GM12878 (cell line): ENCODE data around the gene NUP210L. TPM values are rescaled to one million over a fixed set of nuclear protein-coding genes. Genes with fewer than 3 reads are reported as not detected.

Source experiments
- BMI1 ChIP-seq: fragments of 450-650 bp; IDR thresholded peaks from 2 replicates; pipeline ENCODE4 v1.6.1; 2016; ENCODE audit warnings: mild to moderate bottlenecking, moderate library complexity, borderline replicate concordance
- CEBPB ChIP-seq, 2 experiments: fragments of 150-350 bp in 1 of 2; IDR thresholded peaks; 2 replicates each; pipeline ENCODE4 v1.6.1; 2012 to 2014; ENCODE audit warnings: low read depth in 2 of 2, low read length in 2 of 2, borderline replicate concordance in 1 of 2, inconsistent platforms in 1 of 2
- FOS ChIP-seq: IDR thresholded peaks from 3 replicates; pipeline ENCODE4 v1.6.1; 2011; ENCODE audit warnings: borderline replicate concordance; ENCODE audit not compliant: insufficient read length; ENCODE audit errors: extremely low read depth
- FOXK2 ChIP-seq: fragments of 450-650 bp; IDR thresholded peaks from 2 replicates; pipeline ENCODE4 v1.6.1; 2017; ENCODE audit warnings: mild to moderate bottlenecking, moderate library complexity
- IRF4 ChIP-seq: IDR thresholded peaks from 2 replicates; pipeline ENCODE4 v1.6.1; 2011; ENCODE audit warnings: low read depth, low read length
- JUND ChIP-seq: IDR thresholded peaks from 2 replicates; pipeline ENCODE4 v1.6.1; 2012; ENCODE audit warnings: low read depth, mild to moderate bottlenecking, low read length, improper control_type of control experiment, moderate library complexity
- MYB ChIP-seq: fragments of 150-350 bp; IDR thresholded peaks from 2 replicates; pipeline ENCODE4 v1.6.1; 2014; ENCODE audit warnings: mild to moderate bottlenecking, low read depth, low read length, borderline replicate concordance
- NR2C1 ChIP-seq: fragments of 450-650 bp; IDR thresholded peaks from 2 replicates; pipeline ENCODE4 v1.6.1; 2017; ENCODE audit warnings: antibody characterized with exemption, mild to moderate bottlenecking, moderate library complexity
- POLR2AphosphoS5 ChIP-seq: IDR thresholded peaks from 2 replicates; pipeline ENCODE4 v1.6.1; 2011; ENCODE audit warnings: mild to moderate bottlenecking, low read length, inconsistent platforms
- RFX5 ChIP-seq: IDR thresholded peaks from 2 replicates; pipeline ENCODE4 v1.6.1; 2011; ENCODE audit warnings: low read depth, low read length, improper control_type of control experiment
- SIN3A ChIP-seq: IDR thresholded peaks from 2 replicates; pipeline ENCODE4 v1.6.1; 2012; ENCODE audit warnings: low read depth, low read length, improper control_type of control experiment
- SRF ChIP-seq, 2 experiments: IDR thresholded peaks; 2 replicates each; pipeline ENCODE4 v1.6.1; 2011; ENCODE audit warnings: low read depth in 2 of 2, low read length in 2 of 2, mild to moderate bottlenecking in 1 of 2, moderate library complexity in 1 of 2
- ZNF217 ChIP-seq: fragments of 450-650 bp; IDR thresholded peaks from 2 replicates; pipeline ENCODE4 v1.6.1; 2017; ENCODE audit warnings: antibody characterized with exemption, mild to moderate bottlenecking
- ZNF274 ChIP-seq: IDR thresholded peaks from one replicate; pipeline ENCODE4 v1.8.0; 2011; ENCODE audit not compliant: insufficient read length, insufficient read depth
- ZNF592 ChIP-seq: fragments of 450-650 bp; IDR thresholded peaks from 2 replicates; pipeline ENCODE4 v1.6.1; 2017; ENCODE audit warnings: mild to moderate bottlenecking, moderate library complexity
- polyA plus RNA-seq, 11 experiments: library from polyadenylated mRNA; depleted of rRNA in 4 of 11; unstranded in 6 of 11; stranded (reverse) in 5 of 11; fragments of >200 nt; fragmentation: Nextera tagmentation in 4 of 11; fragmentation: Illumina TruSeq in 1 of 11; extraction: Ambion mirVana in 4 of 11; extraction: Trizol in 1 of 11; gene quantifications; 1 replicate in 1 of 11; 2 replicates in 10 of 11; pipeline versions ENCODE4 v1.2.1 to v1.2.3, GENCODE V29; 2011 to 2016; ENCODE audit warnings: inconsistent platforms in 2 of 11, missing spikeins in 2 of 11, low read depth in 1 of 11
- total RNA-seq, 4 experiments: library from RNA; depleted of rRNA in 3 of 4; stranded (reverse); fragments of >200 nt in 3 of 4; fragmentation: Illumina TruSeq in 1 of 4; extraction: Trizol in 1 of 4; gene quantifications; 2 replicates each; pipeline versions ENCODE4 v1.2.1 to v1.2.3, GENCODE V29; 2013 to 2021
- TF ChIP-seq, protein P1 (sequence below): IDR thresholded peaks from 2 replicates; pipeline ENCODE4 v1.6.1; 2011; ENCODE audit warnings: borderline replicate concordance, low read depth, mild to moderate bottlenecking, moderate library complexity, mixed read lengths, low read length; ENCODE audit not compliant: insufficient read depth; ENCODE audit errors: extremely low read length
- TF ChIP-seq, protein P2 (sequence below): fragments of 450-650 bp; IDR thresholded peaks from 2 replicates; pipeline ENCODE4 v1.6.1; 2016; ENCODE audit warnings: mild to moderate bottlenecking, moderate library complexity, borderline replicate concordance
- TF ChIP-seq, protein P3 (sequence below): IDR thresholded peaks from 2 replicates; pipeline ENCODE4 v1.6.1; 2011; ENCODE audit warnings: low read depth, mild to moderate bottlenecking, low read length, moderate library complexity, borderline replicate concordance; ENCODE audit errors: extremely low read depth

NUP210L gene
- total and polyA plus RNA-seq, 10 of the 15 experiments (the other 5 are each of a cell fraction or from before 2014, with no cell fraction given), result 0.04 to 0.08 (median 0.07) TPM; not detected in 7

DNA sequence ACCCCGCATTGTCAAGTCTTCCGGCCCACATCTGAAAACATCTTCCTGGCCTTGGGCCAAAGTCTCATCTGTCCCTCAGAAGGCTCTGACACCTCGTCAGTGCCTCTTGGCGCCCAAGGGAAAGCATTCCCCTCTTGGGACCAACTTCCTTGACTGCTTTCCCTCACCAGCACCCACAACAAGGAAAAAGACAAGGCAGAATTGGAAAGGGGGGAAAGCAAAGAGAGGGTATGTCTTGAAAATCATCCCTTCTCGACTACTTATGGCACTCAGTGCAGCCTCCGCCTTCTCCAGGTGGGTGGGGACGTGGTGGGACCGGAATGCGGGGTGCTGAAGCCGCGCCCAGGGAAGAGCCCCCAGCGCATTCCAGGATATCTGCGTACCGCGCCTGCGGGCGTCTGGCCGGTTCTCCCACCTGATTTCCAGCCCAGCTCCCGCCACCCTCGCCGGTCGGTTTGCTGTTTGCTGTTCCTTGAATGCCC is 191.0 kb downstream of the NUP210L start (continued):
- no peak for TF ChIP-seq ZNF592
- TF ChIP-seq POLR2AphosphoS5, result no peak; the same call in 1 of the 2 replicates
- TF ChIP-seq NR2C1, result no peak
- TF ChIP-seq RFX5, result no peak
- TF ChIP-seq, protein P1, sequence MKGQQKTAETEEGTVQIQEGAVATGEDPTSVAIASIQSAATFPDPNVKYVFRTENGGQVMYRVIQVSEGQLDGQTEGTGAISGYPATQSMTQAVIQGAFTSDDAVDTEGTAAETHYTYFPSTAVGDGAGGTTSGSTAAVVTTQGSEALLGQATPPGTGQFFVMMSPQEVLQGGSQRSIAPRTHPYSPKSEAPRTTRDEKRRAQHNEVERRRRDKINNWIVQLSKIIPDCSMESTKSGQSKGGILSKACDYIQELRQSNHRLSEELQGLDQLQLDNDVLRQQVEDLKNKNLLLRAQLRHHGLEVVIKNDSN, result no peak
- no peak for TF ChIP-seq SIN3A
- TF ChIP-seq FOS, result no peak
- no peak for TF ChIP-seq JUND
- TF ChIP-seq BMI1, result no peak
- TF ChIP-seq, protein P2, sequence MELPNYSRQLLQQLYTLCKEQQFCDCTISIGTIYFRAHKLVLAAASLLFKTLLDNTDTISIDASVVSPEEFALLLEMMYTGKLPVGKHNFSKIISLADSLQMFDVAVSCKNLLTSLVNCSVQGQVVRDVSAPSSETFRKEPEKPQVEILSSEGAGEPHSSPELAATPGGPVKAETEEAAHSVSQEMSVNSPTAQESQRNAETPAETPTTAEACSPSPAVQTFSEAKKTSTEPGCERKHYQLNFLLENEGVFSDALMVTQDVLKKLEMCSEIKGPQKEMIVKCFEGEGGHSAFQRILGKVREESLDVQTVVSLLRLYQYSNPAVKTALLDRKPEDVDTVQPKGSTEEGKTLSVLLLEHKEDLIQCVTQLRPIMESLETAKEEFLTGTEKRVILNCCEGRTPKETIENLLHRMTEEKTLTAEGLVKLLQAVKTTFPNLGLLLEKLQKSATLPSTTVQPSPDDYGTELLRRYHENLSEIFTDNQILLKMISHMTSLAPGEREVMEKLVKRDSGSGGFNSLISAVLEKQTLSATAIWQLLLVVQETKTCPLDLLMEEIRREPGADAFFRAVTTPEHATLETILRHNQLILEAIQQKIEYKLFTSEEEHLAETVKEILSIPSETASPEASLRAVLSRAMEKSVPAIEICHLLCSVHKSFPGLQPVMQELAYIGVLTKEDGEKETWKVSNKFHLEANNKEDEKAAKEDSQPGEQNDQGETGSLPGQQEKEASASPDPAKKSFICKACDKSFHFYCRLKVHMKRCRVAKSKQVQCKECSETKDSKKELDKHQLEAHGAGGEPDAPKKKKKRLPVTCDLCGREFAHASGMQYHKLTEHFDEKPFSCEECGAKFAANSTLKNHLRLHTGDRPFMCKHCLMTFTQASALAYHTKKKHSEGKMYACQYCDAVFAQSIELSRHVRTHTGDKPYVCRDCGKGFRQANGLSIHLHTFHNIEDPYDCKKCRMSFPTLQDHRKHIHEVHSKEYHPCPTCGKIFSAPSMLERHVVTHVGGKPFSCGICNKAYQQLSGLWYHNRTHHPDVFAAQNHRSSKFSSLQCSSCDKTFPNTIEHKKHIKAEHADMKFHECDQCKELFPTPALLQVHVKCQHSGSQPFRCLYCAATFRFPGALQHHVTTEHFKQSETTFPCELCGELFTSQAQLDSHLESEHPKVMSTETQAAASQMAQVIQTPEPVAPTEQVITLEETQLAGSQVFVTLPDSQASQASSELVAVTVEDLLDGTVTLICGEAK, result 0 out of 2 replicates have a peak, but pooled peaks have one; percentile 2
- TF ChIP-seq FOXK2, result no peak
- TF ChIP-seq ZNF274, result no peak
- no peak for TF ChIP-seq CEBPB (IDR thresholded peaks at IDR 0.05; ENCODE audit: borderline replicate concordance in 1 of 2, low read depth in 2 of 2, low read length in 2 of 2)
- TF ChIP-seq SRF (IDR thresholded peaks at IDR 0.05; ENCODE audit: low read depth in 2 of 2, low read length in 2 of 2), result no peak
- no peak for TF ChIP-seq IRF4
- no peak for TF ChIP-seq ZNF217
- TF ChIP-seq MYB, result no peak
- TF ChIP-seq, protein P3, sequence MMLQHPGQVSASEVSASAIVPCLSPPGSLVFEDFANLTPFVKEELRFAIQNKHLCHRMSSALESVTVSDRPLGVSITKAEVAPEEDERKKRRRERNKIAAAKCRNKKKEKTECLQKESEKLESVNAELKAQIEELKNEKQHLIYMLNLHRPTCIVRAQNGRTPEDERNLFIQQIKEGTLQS, result no peak
